RWPE1 (cell line): ENCODE results near the gene TCERG1L.

Experiments
- CTCF ChIA-PET: fragments of 350-600 bp; sonication (Branson Sonifier 250); formaldehyde crosslinking; extraction: SDS; loops from one replicate; lab custom pipeline; 2021; lab: Yijun Ruan, JAX
- POLR2A ChIA-PET: fragments of 400-600 bp; formaldehyde crosslinking; extraction: SDS; loops from one replicate; lab custom pipeline; 2020; ENCODE audit warnings: antibody characterized with exemption; ENCODE audit not compliant: low non-redundant PET; lab: Yijun Ruan, JAX
- DNase-seq: peaks from one replicate; pipeline ENCODE4 v3.0.0; 2012; ENCODE audit warnings: low spot score
- H3K27ac ChIP-seq: fragments of 450-650 bp; 2 replicates; pipeline ENCODE4 v1.5.1; 2017
- TF ChIP-seq, protein P1 (sequence below): fragments of 450-650 bp; conservative IDR thresholded peaks from 2 replicates; pipeline ENCODE4 v1.5.1; 2017; ENCODE audit warnings: low read depth, mild to moderate bottlenecking

Gene TCERG1L, protein sequence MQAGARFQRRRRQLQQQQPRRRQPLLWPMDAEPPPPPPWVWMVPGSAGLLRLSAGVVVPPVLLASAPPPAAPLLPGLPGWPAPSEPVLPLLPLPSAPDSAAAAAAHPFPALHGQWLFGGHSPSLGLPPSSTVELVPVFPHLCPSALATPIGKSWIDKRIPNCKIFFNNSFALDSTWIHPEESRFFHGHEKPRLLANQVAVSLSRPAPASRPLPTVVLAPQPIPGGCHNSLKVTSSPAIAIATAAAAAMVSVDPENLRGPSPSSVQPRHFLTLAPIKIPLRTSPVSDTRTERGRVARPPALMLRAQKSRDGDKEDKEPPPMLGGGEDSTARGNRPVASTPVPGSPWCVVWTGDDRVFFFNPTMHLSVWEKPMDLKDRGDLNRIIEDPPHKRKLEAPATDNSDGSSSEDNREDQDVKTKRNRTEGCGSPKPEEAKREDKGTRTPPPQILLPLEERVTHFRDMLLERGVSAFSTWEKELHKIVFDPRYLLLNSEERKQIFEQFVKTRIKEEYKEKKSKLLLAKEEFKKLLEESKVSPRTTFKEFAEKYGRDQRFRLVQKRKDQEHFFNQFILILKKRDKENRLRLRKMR

DNA sequence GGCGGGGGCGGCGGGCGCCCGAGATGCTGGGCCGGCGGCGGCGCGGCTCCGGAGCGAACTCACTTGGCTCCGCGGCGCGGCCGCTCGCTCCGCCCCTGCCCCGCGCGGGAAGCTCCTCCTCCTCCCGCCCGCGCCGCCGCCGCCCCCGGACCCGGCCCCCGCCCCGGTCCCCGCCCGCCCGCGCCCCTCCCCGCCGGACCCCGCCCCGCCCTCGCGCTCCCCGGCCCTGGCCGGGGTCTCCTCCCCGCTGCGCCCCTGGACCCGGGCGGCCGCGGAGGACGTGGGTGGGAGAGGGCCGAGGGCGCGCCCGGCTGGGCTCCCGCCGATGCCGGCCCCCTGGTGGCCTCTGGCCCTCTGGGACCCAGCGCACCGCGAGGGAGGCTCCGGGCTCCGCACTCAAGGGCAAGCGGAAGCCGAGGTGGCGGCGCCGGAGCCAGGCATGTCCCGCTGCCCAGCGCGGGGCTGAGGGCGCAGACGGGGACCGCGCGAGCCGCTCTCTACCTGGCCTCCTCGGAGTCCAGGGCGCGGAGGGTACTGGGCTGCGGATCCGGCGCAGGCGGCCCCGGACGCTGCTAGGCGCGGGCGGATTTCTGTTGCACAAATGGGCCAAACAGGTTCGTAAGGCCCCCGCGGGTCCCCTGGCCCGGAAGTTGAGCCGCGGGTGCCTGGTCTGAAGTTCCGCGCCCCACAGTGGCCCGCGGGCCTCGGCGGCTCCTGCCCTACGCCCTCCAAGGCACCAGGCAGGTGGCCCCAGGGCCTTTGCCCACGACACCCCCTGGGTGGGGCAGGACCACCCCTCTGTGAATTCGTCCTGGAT lies at the start of gene TCERG1L:
Gene TCERG1L, minus strand, starts transcription at position 61 of the 817 bp plus-strand sequence. CDS start 86 bp downstream, outside the sequence.
- ChIA-PET POLR2A (no interaction called here), CTCF (interaction anchor here (0.6 kb wide), 1 partner anchor 454 kb away, joined by 3 read pairs; no protein-coding TSS in a partner anchor)
- DNase-seq = no peak
- TF ChIP-seq, protein P1, sequence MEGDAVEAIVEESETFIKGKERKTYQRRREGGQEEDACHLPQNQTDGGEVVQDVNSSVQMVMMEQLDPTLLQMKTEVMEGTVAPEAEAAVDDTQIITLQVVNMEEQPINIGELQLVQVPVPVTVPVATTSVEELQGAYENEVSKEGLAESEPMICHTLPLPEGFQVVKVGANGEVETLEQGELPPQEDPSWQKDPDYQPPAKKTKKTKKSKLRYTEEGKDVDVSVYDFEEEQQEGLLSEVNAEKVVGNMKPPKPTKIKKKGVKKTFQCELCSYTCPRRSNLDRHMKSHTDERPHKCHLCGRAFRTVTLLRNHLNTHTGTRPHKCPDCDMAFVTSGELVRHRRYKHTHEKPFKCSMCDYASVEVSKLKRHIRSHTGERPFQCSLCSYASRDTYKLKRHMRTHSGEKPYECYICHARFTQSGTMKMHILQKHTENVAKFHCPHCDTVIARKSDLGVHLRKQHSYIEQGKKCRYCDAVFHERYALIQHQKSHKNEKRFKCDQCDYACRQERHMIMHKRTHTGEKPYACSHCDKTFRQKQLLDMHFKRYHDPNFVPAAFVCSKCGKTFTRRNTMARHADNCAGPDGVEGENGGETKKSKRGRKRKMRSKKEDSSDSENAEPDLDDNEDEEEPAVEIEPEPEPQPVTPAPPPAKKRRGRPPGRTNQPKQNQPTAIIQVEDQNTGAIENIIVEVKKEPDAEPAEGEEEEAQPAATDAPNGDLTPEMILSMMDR = no peak
- H3K27ac ChIP-seq = no peak within 1 kb of the TSS

DNA sequence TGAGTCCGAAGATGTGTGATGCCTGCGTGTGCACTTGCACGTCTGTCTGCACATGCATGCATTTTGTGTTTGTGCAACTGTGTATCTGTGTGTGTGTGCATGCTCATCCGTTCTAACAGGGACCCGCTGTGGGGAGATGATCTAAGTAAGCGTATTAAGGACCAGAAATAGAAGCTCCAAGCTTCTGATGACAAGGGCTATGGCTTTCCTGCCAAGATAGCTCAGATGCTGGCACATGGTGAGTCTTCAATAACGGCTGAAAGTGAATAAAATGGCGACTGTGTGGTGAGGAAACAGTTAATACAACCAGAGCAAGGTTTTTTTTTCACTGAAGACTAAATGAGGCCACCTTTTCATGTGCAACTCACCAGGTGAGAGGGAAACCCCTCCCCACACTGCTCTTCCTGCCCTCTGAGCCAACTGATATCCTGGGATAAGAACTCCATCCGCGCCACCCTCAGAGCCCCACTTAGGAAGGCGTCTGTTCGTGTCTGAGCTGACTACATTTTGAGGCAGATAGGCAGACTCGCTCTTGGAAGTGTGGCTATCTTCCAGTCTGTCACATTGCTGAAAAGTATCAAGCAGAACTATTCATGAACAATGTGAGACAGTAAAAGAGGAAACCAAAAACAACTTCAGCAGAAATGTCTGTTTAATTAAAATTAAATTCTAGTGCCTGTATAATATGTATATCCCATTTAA lies 47.4 kb upstream of the TCERG1L start:
- POLR2A ChIA-PET = no interaction called here
- CTCF ChIA-PET = interaction anchor here (0.6 to 1.2 kb wide), 3 partner anchors 21 to 664 kb away, joined by 3 to 4 read pairs (median 3); no protein-coding TSS in a partner anchor
- TF ChIP-seq, protein P1 = no peak
- no peak overlapping the region for H3K27ac ChIP-seq
- no peak for DNase-seq

DNA sequence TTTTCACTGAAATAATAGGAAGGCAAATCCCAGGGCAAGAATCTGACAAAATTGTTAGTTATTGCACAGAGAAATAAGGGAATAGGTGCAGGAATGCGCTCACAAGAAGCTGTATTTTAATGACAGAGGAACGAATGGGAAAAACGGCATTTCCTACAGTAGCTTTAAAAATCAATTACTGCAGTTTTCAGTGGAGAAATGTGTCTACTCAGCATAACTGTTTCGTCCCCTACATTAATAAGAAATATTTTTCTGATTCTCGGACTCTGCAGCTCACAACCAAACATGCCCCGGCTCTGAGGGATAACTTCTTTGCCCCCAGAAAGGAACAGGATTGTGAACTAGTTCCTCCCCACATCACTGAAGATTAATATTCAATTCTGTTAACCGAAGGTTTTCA lies 44.9 kb upstream of the TCERG1L start:
- TF ChIP-seq, protein P1 = no peak
- CTCF ChIA-PET = interaction anchor here (0.7 kb wide), 1 partner anchor 11 kb away, joined by 3 read pairs; no protein-coding TSS in a partner anchor
- DNase-seq = no peak
- no peak overlapping the region for H3K27ac ChIP-seq
- POLR2A ChIA-PET = no interaction called here

DNA sequence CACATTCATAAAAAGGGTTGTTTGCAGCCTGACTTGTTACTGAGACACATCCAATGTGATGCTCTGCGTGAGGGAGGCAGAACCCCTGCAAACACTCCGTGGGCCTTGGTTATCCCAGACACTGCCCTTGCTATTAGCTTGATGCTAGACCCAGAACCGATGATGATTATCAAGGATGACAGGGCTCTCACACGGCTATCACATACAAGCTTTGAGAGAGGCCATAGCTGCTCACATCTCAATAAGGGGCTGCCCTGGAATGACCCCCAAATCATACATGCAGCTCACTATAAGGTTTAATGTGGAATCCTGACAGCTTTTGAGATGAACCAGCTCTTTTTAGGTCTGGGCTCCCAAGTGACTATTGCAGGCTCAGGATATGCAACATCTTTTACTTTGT lies 44.4 kb upstream of the TCERG1L start:
- no peak for DNase-seq
- TF ChIP-seq, protein P1 = no peak
- ChIA-PET POLR2A (no interaction called here), CTCF (no interaction called here)
- no peak overlapping the region for H3K27ac ChIP-seq

DNA sequence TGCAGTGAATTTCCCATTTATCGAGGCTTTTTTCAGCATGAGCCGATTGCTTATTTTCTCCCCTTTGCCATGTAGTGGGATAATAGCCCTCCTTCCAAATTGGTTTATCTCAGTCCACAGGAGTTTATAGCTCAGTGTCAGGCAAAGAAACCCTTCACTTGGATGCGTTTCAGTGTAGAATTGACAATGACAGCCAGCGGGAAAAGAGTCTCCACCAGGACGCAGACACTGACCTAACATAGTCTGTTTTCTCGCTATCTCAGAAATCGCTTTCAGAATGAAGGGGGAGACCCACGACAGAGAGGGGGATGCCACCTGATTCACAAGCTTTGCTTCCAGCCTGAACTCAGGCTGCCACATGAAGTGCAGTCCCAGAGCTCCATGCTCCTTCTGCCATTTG lies 43.5 kb upstream of the TCERG1L start:
- TF ChIP-seq, protein P1 = no peak
- ChIA-PET POLR2A (no interaction called here), CTCF (no interaction called here)
- H3K27ac ChIP-seq = no peak overlapping the region
- no peak for DNase-seq
